OCI-LY1 (cell line): ENCODE results near the gene TUBA4A.

Source experiments
- H2AFZ ChIP-seq: fragments of 200-600 bp; sonication (generic), shearing (Covaris generic); 2 replicates; pipeline ENCODE4 v1.6.0; 2014; ENCODE audit warnings: antibody characterized with exemption, mild to moderate bottlenecking, low read length
- H3F3A ChIP-seq: fragments of 200-600 bp; sonication (generic), shearing (Covaris generic); 2 replicates; pipeline ENCODE4 v1.6.0; 2014; ENCODE audit warnings: mild to moderate bottlenecking, antibody characterized with exemption, low read length, moderate library complexity; ENCODE audit not compliant: insufficient read depth
- H3K27ac ChIP-seq: fragments of 200-600 bp; sonication (generic); 2 replicates; pipeline ENCODE4 v1.5.1; 2014; ENCODE audit warnings: low read length, mixed run types, mild to moderate bottlenecking, low read depth; ENCODE audit not compliant: poor library complexity, severe bottlenecking
- H3K27me3 ChIP-seq: fragments of 200-600 bp; sonication (generic); 2 replicates; pipeline ENCODE4 v1.6.0; 2014; ENCODE audit warnings: antibody characterized with exemption, mild to moderate bottlenecking, low read length, moderate library complexity; ENCODE audit not compliant: insufficient read depth
- H3K36me3 ChIP-seq: fragments of 200-600 bp; sonication (generic); 2 replicates; pipeline ENCODE4 v1.6.1; 2014; ENCODE audit warnings: mild to moderate bottlenecking, antibody characterized with exemption, low read length, moderate library complexity, mixed read lengths; ENCODE audit not compliant: insufficient read depth
- H3K4me1 ChIP-seq: fragments of 200-600 bp; sonication (generic); 2 replicates; pipeline ENCODE4 v1.5.1; 2014; ENCODE audit warnings: mild to moderate bottlenecking, low read length, moderate library complexity; ENCODE audit not compliant: insufficient read depth, severe bottlenecking
- H3K4me2 ChIP-seq: fragments of 200-600 bp; sonication (generic), shearing (Covaris generic); 2 replicates; pipeline ENCODE4 v1.6.1; 2014; ENCODE audit warnings: low read length
- H3K4me3 ChIP-seq: fragments of 200-600 bp; sonication (generic); 2 replicates; pipeline ENCODE4 v1.5.1; 2014; ENCODE audit warnings: low read length, low read depth, mild to moderate bottlenecking, mixed read lengths; ENCODE audit not compliant: poor library complexity, severe bottlenecking
- H3K79me2 ChIP-seq: fragments of 200-600 bp; shearing (Covaris generic); 2 replicates; pipeline ENCODE4 v1.6.1; 2016; ENCODE audit warnings: mixed run types, low read length, mixed read lengths; ENCODE audit not compliant: insufficient read depth
- H3K9ac ChIP-seq: fragments of 200-600 bp; sonication (generic), shearing (Covaris generic); 2 replicates; pipeline ENCODE4 v1.6.1; 2014; ENCODE audit warnings: mild to moderate bottlenecking, low read length, mixed read lengths
- H3K9me2 ChIP-seq: fragments of 200-600 bp; sonication (generic), shearing (Covaris generic); 2 replicates; pipeline ENCODE4 v1.6.1; 2014; ENCODE audit warnings: low read depth, mild to moderate bottlenecking, low read length, mixed read lengths
- H3K9me3 ChIP-seq: fragments of 200-600 bp; shearing (Covaris generic); 2 replicates; pipeline ENCODE4 v1.6.1; 2014; ENCODE audit warnings: low read length, mixed read lengths
- H4K20me1 ChIP-seq: fragments of 200-600 bp; sonication (generic), shearing (Covaris generic); 2 replicates; pipeline ENCODE4 v1.6.0; 2016; ENCODE audit warnings: mild to moderate bottlenecking, low read length; ENCODE audit not compliant: insufficient read depth
- EZH2 ChIP-seq: fragments of 200-600 bp; sonication (generic), shearing (Covaris generic); IDR thresholded peaks from 2 replicates; pipeline ENCODE4 v1.8.0; 2017; ENCODE audit warnings: borderline replicate concordance, mixed run types, mild to moderate bottlenecking, antibody characterized with exemption, low read length, moderate library complexity, mixed read lengths
- TF ChIP-seq, protein P1 (sequence below): fragments of 200-600 bp; sonication (generic), shearing (Covaris generic); IDR thresholded peaks from 2 replicates; pipeline ENCODE4 v1.5.1; 2017; ENCODE audit warnings: mild to moderate bottlenecking, antibody characterized with exemption, low read length, moderate library complexity, mixed read lengths

TUBA4A gene

DNA sequence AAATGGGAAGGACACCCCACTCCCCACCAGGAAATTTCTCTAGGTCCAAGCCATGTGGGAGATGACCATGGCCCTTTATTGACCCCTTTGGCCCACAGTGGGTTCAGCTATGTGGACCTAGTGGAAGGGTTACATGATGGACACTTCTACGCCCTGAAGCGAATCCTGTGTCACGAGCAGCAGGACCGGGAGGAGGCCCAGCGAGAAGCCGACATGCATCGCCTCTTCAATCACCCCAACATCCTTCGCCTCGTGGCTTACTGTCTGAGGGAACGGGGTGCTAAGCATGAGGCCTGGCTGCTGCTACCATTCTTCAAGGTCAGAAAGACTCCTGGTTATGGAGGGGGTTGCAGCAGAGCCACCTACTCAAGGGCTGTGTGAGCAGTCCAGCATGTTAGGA, 7.2 kb downstream of the TUBA4A start:
- Histone ChIP-seq H3K36me3 (peaks cover 43% of the 10 kb centered on the region), H3K4me2 (peak overlapping the region; percentile 73; the same call in 1 of the 2 replicates), H3K79me2 (no peaks in the 10 kb centered on the region), H3K27ac (no peak overlapping the region), H3K9ac (no peak overlapping the region; the same call in 1 of the 2 replicates), H3K4me3 (peak overlapping the region; percentile 78), H3K9me2 (no peaks in the 10 kb centered on the region), H2AFZ (no peak overlapping the region), H3K27me3 (no peaks in the 10 kb centered on the region), H3K4me1 (peaks cover 67% of the 10 kb centered on the region), H3F3A (no peaks in the 10 kb centered on the region), H4K20me1 (no peaks in the 10 kb centered on the region), H3K9me3 (no peaks in the 10 kb centered on the region)
- TF ChIP-seq, protein P1, sequence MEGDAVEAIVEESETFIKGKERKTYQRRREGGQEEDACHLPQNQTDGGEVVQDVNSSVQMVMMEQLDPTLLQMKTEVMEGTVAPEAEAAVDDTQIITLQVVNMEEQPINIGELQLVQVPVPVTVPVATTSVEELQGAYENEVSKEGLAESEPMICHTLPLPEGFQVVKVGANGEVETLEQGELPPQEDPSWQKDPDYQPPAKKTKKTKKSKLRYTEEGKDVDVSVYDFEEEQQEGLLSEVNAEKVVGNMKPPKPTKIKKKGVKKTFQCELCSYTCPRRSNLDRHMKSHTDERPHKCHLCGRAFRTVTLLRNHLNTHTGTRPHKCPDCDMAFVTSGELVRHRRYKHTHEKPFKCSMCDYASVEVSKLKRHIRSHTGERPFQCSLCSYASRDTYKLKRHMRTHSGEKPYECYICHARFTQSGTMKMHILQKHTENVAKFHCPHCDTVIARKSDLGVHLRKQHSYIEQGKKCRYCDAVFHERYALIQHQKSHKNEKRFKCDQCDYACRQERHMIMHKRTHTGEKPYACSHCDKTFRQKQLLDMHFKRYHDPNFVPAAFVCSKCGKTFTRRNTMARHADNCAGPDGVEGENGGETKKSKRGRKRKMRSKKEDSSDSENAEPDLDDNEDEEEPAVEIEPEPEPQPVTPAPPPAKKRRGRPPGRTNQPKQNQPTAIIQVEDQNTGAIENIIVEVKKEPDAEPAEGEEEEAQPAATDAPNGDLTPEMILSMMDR: no peak
- no peak for TF ChIP-seq EZH2

- Histone ChIP-seq H3K79me2 (no peaks in the 10 kb centered on the region), H3K36me3 (peaks cover 36% of the 10 kb centered on the region), H3K4me2 (peak overlapping the region; percentile 73), H3K9me3 (no peaks in the 10 kb centered on the region), H4K20me1 (no peaks in the 10 kb centered on the region), H3F3A (no peaks in the 10 kb centered on the region), H3K27me3 (no peaks in the 10 kb centered on the region), H3K4me3 (peak overlapping the region; percentile 78), H2AFZ (no peak overlapping the region), H3K9me2 (no peaks in the 10 kb centered on the region), H3K27ac (peak overlapping the region; percentile 39), H3K4me1 (peaks cover 60% of the 10 kb centered on the region), H3K9ac (peak overlapping the region; percentile 83)
- TF ChIP-seq EZH2: no peak
- TF ChIP-seq, protein P1: no peak
These were observed 7.9 kb downstream of the TUBA4A start for GRCh38 chr2:219245899-219246230.

- no peaks in the 10 kb centered on the region for H3K79me2 ChIP-seq
- H3K9me2 ChIP-seq: no peaks in the 10 kb centered on the region
- H3K27me3 ChIP-seq: no peaks in the 10 kb centered on the region
- no peak within 1 kb of the TSS for H2AFZ ChIP-seq
- peak within 1 kb of the TSS; percentile 78 for H3K4me3 ChIP-seq
- H4K20me1 ChIP-seq: no peaks in the 10 kb centered on the region
- H3K9me3 ChIP-seq: no peaks in the 10 kb centered on the region
- H3F3A ChIP-seq: no peaks in the 10 kb centered on the region
- H3K4me1 ChIP-seq: peaks cover 55% of the 10 kb centered on the region
- TF ChIP-seq, protein P1: no peak
- no peak for TF ChIP-seq EZH2
- H3K27ac ChIP-seq: peak within 1 kb of the TSS; percentile 39
- peak within 1 kb of the TSS; percentile 73 for H3K4me2 ChIP-seq
- H3K36me3 ChIP-seq: peaks cover 31% of the 10 kb centered on the region
- H3K9ac ChIP-seq: peak within 1 kb of the TSS; percentile 83
These were observed 8.4 kb downstream of the TUBA4A start, which contains the start of the genes GLB1L and STK16 for GRCh38 chr2:219245148-219245898. GLB1L (minus strand) TSS chr2:219245444; CDS start chr2:219243573, 1,871 bp downstream. STK16 (plus strand) TSS chr2:219245479; CDS start chr2:219246000, 521 bp downstream.
